ENCODE data around the gene SOS1.

GRCh38 chr2:39158351-39158750, 37.5 kb upstream of the SOS1 start:
- TF ChIP-seq EZH2 (IDR thresholded peaks at IDR 0.05; ENCODE audit: low read length, missing control alignments) (no peak), CTCF (conservative IDR thresholded peaks at IDR 0.05 in 1 of 2, IDR thresholded peaks at IDR 0.05 in 1 of 2; ENCODE audit: low read depth in 1 of 2, low read length in 2 of 2) (no peak)

All from fibroblast of lung (primary cell).